SK-N-SH treated with all-trans-retinoic acid at 6 μM for 48 hours (cell line): ENCODE results near the gene ADNP.

Experiments used
- PATZ1 ChIP-seq: fragments of 250-450 bp; sonication (Bioruptor Pico); IDR thresholded peaks from 2 replicates; pipeline ENCODE4 v1.8.0; 2020; ENCODE audit warnings: mild to moderate bottlenecking, moderate library complexity, borderline replicate concordance
- POU6F1 ChIP-seq: fragments of 250-450 bp; sonication (Bioruptor Pico); IDR thresholded peaks from 2 replicates; pipeline ENCODE4 v1.8.0; 2021; ENCODE audit warnings: low read depth, mild to moderate bottlenecking, moderate library complexity, borderline replicate concordance
- ZFP3 ChIP-seq: fragments of 250-450 bp; sonication (Bioruptor Pico); IDR thresholded peaks from 2 replicates; pipeline ENCODE4 v1.5.0; 2020; ENCODE audit warnings: mild to moderate bottlenecking, moderate library complexity
- ZNF8 ChIP-seq: fragments of 450-650 bp; formaldehyde crosslinking; IDR thresholded peaks from 2 replicates; pipeline ENCODE4 v1.5.0; 2020; ENCODE audit warnings: mild to moderate bottlenecking, moderate library complexity

GRCh38 chr20:50861012-50861411, 70.2 kb downstream of the ADNP start:
- no peak for TF ChIP-seq ZFP3 (CRISPR knock-in tag)
- TF ChIP-seq POU6F1 = no peak
- no peak for TF ChIP-seq PATZ1 (CRISPR knock-in tag)
- TF ChIP-seq ZNF8 = no peak
